HL-60 (cell line): ENCODE results near the gene SMG1.
A peak's percentile ranks its signal among the peaks of the same experiment; 100 is the strongest.
"Not testable (repeated sequence)": the region's sequence is repeated elsewhere in the genome, so short reads cannot be mapped to it uniquely, and the experiment has no call there.

Experiments used
- DNase-seq, 2 experiments: peaks; one replicate each; pipeline ENCODE4 v3.0.0-alpha.2; 2010 to 2020; ENCODE audit warnings: low read depth in 1 of 2, low spot score in 1 of 2
- H3K27ac ChIP-seq: fragments of 250-450 bp; sonication (Bioruptor Pico); replicated peaks from 2 replicates; pipeline ENCODE4 v1.5.1; 2020; ENCODE audit warnings: mild to moderate bottlenecking, moderate library complexity
- H3K27me3 ChIP-seq: fragments of 250-450 bp; sonication (Bioruptor Pico); 2 replicates; pipeline ENCODE4 v1.5.1; 2021; ENCODE audit warnings: mild to moderate bottlenecking, moderate library complexity; ENCODE audit not compliant: insufficient read depth, poor library complexity, severe bottlenecking
- H3K4me3 ChIP-seq: replicated peaks from 2 replicates; pipeline ENCODE4 v1.5.1; 2011; ENCODE audit warnings: mild to moderate bottlenecking, control low read depth, low read length; ENCODE audit not compliant: insufficient read depth
- GABPA ChIP-seq: IDR thresholded peaks from 2 replicates; pipeline ENCODE4 v1.6.1; 2012; ENCODE audit warnings: low read depth
- POLR2AphosphoS5 ChIP-seq: IDR thresholded peaks from 2 replicates; pipeline ENCODE4 v1.6.1; 2012; ENCODE audit warnings: low read depth
- SPI1 ChIP-seq: IDR thresholded peaks from 2 replicates; pipeline ENCODE4 v1.6.1; 2012; ENCODE audit warnings: low read depth, mild to moderate bottlenecking, borderline replicate concordance
- TF ChIP-seq, protein P1 (sequence below): IDR thresholded peaks from 2 replicates; pipeline ENCODE4 v1.6.1; 2012; ENCODE audit warnings: low read depth; ENCODE audit not compliant: insufficient replicate concordance
- TF ChIP-seq, protein P2 (sequence below): IDR thresholded peaks from one replicate; pipeline ENCODE4 v1.5.1; 2011; ENCODE audit warnings: low read length, control low read depth, inconsistent platforms; ENCODE audit not compliant: insufficient read depth

SMG1 gene

DNA sequence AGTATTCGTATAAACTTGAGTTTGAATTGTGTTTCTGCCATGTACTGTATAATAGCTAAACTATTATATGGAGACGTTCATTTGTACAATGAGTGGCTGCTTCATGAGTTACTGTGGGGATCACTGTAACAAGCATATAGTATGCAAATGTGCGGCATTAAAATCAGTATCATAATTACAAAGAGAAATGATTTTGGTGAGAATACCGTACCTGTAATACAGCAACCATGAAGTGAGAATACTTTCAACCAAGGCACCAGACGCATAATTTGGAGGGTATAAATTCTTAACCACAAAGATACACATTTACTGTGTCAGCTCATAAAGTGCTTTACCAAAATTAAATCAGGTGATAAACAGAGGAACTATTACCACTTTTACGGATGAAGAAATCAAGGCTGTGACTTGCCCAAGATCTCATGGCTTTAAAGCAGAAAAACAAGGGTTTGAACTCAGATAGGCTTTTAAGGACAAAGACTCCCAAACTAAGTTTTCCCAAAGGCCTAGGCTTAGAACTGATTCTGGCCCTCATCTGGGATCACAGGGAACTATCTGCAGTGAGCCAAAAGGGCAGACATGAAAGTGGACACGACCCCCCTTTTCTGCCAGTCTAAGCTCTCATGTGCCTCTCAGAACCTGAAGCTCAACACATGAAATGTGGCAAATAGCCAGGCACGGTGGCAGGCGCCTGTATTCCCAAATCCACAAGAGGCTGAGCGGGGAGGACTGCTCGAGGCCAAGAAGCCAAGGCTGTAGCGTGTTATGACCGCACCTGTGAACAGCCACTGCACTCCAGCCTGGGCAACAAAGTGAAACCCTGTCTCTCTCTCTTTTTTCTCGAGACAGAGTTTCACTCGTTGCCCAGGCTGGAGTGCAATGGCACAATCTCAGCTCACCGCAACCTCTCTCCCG lies 142.5 kb downstream of the SMG1 start:
- Histone ChIP-seq H3K27ac (no peak overlapping the region), H3K4me3 (no peak overlapping the region), H3K27me3 (no peaks in the 10 kb centered on the region)
- DNase-seq = no peak
- TF ChIP-seq GABPA (no peak), SPI1 (no peak), POLR2AphosphoS5 (no peak; the same call in 1 of the 2 replicates)
- TF ChIP-seq, protein P1, sequence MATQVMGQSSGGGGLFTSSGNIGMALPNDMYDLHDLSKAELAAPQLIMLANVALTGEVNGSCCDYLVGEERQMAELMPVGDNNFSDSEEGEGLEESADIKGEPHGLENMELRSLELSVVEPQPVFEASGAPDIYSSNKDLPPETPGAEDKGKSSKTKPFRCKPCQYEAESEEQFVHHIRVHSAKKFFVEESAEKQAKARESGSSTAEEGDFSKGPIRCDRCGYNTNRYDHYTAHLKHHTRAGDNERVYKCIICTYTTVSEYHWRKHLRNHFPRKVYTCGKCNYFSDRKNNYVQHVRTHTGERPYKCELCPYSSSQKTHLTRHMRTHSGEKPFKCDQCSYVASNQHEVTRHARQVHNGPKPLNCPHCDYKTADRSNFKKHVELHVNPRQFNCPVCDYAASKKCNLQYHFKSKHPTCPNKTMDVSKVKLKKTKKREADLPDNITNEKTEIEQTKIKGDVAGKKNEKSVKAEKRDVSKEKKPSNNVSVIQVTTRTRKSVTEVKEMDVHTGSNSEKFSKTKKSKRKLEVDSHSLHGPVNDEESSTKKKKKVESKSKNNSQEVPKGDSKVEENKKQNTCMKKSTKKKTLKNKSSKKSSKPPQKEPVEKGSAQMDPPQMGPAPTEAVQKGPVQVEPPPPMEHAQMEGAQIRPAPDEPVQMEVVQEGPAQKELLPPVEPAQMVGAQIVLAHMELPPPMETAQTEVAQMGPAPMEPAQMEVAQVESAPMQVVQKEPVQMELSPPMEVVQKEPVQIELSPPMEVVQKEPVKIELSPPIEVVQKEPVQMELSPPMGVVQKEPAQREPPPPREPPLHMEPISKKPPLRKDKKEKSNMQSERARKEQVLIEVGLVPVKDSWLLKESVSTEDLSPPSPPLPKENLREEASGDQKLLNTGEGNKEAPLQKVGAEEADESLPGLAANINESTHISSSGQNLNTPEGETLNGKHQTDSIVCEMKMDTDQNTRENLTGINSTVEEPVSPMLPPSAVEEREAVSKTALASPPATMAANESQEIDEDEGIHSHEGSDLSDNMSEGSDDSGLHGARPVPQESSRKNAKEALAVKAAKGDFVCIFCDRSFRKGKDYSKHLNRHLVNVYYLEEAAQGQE = no peak
- TF ChIP-seq, protein P2, sequence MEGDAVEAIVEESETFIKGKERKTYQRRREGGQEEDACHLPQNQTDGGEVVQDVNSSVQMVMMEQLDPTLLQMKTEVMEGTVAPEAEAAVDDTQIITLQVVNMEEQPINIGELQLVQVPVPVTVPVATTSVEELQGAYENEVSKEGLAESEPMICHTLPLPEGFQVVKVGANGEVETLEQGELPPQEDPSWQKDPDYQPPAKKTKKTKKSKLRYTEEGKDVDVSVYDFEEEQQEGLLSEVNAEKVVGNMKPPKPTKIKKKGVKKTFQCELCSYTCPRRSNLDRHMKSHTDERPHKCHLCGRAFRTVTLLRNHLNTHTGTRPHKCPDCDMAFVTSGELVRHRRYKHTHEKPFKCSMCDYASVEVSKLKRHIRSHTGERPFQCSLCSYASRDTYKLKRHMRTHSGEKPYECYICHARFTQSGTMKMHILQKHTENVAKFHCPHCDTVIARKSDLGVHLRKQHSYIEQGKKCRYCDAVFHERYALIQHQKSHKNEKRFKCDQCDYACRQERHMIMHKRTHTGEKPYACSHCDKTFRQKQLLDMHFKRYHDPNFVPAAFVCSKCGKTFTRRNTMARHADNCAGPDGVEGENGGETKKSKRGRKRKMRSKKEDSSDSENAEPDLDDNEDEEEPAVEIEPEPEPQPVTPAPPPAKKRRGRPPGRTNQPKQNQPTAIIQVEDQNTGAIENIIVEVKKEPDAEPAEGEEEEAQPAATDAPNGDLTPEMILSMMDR = no peak

DNA sequence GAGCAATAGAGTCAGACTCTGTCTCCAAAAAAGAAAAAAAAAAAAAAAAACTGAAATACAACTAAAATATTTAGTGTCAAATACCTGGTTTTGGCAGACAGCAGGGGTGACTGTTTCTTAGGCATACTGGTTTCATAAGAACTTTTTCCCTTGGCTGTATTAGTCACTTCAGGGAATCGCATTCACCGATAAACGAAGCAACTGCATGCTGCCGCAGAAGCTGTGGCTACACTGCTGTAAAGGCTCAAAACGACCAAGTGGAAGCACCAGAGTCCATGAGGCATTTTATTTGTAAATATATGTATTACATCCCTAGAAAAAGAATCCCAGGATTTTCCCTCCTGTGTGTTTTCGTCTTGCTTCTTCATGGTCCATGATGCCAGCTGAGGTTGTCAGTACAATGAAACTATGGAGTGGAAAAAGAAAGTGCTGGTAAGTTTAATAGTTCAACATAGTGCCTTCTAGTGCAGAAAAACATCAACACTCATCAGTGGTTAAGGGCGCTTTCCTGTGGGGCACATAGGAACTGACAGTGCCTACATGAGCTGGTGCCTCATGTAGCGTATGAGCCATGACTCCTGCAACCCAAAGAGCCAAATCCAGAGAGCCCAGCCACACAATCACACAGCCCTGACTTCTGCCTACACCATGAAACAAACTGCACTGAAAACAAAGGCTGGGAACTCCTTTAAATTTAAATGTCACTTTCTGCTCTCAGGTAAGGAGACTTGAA lies 143.3 kb downstream of the SMG1 start:
- no peak for DNase-seq
- Histone ChIP-seq H3K4me3 (no peak overlapping the region), H3K27ac (no peak overlapping the region), H3K27me3 (no peaks in the 10 kb centered on the region)
- TF ChIP-seq POLR2AphosphoS5 (no peak), GABPA (no peak), SPI1 (no peak)
- TF ChIP-seq, protein P2 = no peak
- TF ChIP-seq, protein P1 = no peak

DNA sequence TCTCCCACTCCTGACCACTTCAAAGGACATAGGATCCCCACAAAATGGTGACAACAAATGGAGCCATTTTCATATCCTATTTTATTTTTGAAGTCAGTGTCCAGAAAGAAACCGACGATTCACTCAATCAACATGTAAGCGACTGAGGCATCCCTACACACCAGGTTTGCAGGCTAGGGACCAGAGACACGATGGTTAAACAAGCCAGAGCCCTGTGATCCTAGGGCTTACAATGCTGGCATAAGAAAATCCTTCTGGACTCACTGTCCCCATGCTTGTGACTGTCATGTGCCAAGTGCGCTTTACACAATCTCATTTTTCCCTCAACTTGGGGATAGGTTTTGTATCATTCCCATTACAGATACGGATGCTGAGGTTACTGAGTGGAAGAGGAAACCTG lies 145.0 kb downstream of the SMG1 start:
- H3K27ac ChIP-seq, H3K4me3 ChIP-seq, H3K27me3 ChIP-seq, DNase-seq: not testable (repeated sequence)

DNA sequence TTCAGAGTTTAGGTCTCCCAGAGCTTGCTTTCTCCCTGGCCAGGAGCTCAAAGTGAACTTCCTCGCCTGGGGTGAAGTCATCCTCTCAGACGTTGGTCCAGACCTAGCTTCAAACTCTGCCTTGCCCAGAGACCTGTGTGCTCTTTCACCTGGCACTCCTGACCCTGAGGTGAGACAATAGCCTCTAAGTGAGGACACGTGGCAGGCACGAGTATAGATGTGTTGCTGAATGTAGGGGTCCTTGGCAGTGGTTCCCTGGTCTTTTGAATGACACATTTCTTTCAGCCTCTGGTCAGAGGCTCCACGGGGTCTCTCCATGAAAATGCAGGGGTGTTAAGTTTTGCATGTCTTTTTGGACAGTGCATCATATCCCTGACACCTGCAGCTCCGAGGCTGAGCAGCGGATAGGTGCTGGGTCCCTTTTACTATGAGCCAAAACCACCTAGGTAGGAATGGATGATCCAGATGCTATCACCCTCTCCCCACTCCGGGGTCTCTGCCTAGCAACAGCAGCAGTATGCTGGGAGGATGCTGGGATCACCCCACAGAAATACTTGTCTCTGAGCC lies 145.7 kb downstream of the SMG1 start:
- 0 out of 2 replicates have a peak, but pooled peaks have one; percentile 18 for TF ChIP-seq POLR2AphosphoS5
- H3K27me3 ChIP-seq, H3K27ac ChIP-seq, DNase-seq, H3K4me3 ChIP-seq: not testable (repeated sequence)

DNA sequence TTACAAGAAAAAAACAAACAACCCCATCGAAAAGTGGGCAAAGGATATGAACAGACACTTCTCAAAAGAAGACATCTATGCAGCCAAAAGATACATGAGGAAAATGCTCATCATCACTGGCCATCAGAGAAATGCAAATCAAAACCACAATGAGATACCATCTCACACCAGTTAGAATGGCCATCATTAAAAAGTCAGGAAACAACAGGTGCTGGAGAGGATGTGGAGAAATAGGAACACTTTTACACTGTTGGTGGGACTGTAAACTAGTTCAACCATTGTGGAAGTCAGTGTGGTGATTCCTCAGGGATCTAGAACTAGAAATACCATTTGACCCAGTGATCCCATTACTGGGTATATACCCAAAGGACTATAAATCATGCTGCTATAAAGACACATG lies 148.5 kb downstream of the SMG1 start:
- not testable (repeated sequence) for H3K4me3 ChIP-seq, H3K27me3 ChIP-seq, DNase-seq, H3K27ac ChIP-seq

DNA sequence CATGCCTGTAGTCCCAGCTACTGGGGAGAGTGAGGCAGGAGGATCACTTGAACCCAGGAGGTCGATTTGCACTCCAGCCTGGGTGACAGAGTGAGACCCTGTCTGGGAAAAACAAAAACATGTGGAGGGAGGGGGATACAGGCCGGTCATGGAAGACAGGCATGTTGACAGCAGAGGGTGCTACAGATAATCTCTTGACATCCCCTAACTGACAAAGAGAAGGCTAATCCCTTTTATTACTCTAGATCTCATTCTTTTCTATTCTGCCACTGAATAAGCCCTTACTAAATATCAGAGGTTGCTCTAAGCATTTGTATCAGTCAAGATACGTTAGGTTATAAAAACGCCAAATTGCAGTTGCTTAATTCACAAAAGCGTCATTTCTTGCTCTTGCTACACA lies 149.9 kb downstream of the SMG1 start:
- not testable (repeated sequence) for H3K27me3 ChIP-seq, H3K27ac ChIP-seq, DNase-seq, H3K4me3 ChIP-seq

DNA sequence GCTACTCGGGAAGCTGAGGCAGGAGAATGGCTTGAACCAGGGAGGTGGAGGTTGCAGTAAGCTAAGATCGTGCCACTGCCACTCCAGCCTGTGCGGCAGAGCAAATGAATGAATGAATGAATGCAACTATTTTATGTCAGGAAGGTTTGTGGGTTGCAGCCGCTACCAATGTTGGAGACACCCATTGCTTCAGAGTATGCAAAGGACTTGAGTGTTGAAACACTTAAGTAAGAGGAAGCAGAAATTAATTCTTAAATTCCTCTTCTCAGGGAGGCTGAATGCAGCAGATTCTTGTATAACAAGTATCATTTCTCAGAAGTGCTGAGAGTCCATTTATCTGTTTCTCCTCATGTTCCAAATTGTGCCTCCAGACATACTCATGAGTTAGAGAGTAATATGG lies 151.6 kb downstream of the SMG1 start:
- not testable (repeated sequence) for H3K27me3 ChIP-seq, H3K4me3 ChIP-seq
- peak; percentile 46 to 82 for DNase-seq
- H3K27ac ChIP-seq = peak overlapping the region; percentile 40

DNA sequence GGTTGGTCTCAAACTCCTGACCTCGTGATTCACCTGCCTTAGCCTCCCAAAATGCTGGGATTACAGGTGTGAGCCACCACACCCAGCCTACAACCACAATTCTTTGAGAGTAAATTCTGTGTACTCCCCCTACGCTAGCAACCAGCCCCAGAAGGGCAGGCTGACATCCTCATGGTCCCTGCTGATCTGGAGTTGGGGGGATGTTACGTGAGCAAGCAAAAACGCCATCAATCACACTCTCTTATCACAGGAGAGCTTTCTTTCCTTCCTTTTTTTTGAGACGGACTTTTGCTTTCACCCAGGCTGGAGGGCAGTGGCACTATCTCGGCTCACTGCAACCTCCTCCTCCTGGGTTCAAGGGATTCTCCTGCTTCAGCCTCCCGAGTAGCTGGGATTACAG lies 154.0 kb downstream of the SMG1 start:
- H3K4me3 ChIP-seq, H3K27me3 ChIP-seq, DNase-seq, H3K27ac ChIP-seq: not testable (repeated sequence)
